KMS-11 (cell line): ENCODE measurements around the gene SPATA21.

Source experiments
- H2AFZ ChIP-seq: fragments of 200-600 bp; sonication (generic); 2 replicates; pipeline ENCODE4 v1.6.1; 2016; ENCODE audit warnings: antibody characterized with exemption, mixed run types, low read depth
- H3K27ac ChIP-seq: fragments of 200-600 bp; sonication (generic); 2 replicates; pipeline ENCODE4 v1.6.1; 2016; ENCODE audit warnings: mild to moderate bottlenecking, mixed run types
- H3K27me3 ChIP-seq: fragments of 200-600 bp; sonication (generic); 2 replicates; pipeline ENCODE4 v1.6.1; 2017; ENCODE audit warnings: mild to moderate bottlenecking, low read depth, mixed run types, moderate library complexity; ENCODE audit not compliant: insufficient read depth
- H3K36me3 ChIP-seq: fragments of 200-600 bp; sonication (generic); 2 replicates; pipeline ENCODE4 v1.6.1; 2017; ENCODE audit warnings: mild to moderate bottlenecking, mixed run types; ENCODE audit not compliant: insufficient read depth
- H3K4me1 ChIP-seq: fragments of 200-600 bp; sonication (generic); 2 replicates; pipeline ENCODE4 v1.6.1; 2016; ENCODE audit warnings: mild to moderate bottlenecking, low read depth, mixed run types; ENCODE audit not compliant: poor library complexity, severe bottlenecking
- H3K4me2 ChIP-seq: fragments of 200-600 bp; sonication (generic); 2 replicates; pipeline ENCODE4 v1.7.0; 2016; ENCODE audit warnings: mild to moderate bottlenecking, mixed run types
- H3K4me3 ChIP-seq: fragments of 200-600 bp; sonication (generic); IDR thresholded peaks from 2 replicates; pipeline ENCODE4 v1.6.1; 2017; ENCODE audit warnings: low read depth, low read length, mixed read lengths; ENCODE audit not compliant: insufficient read depth
- H3K79me2 ChIP-seq: fragments of 200-600 bp; sonication (generic); 2 replicates; pipeline ENCODE4 v1.6.1; 2016; ENCODE audit warnings: low read depth, mixed run types; ENCODE audit not compliant: insufficient read depth
- H3K9ac ChIP-seq: fragments of 200-600 bp; sonication (generic); 2 replicates; pipeline ENCODE4 v1.6.1; 2016; ENCODE audit warnings: mild to moderate bottlenecking, mixed run types
- H4K20me1 ChIP-seq: fragments of 200-600 bp; sonication (generic); 2 replicates; pipeline ENCODE4 v1.6.1; 2016; ENCODE audit warnings: mild to moderate bottlenecking, mixed run types; ENCODE audit not compliant: insufficient read depth
- TF ChIP-seq, protein P1 (sequence below): fragments of 200-600 bp; sonication (generic); conservative IDR thresholded peaks from 2 replicates; pipeline ENCODE4 v1.6.1; 2017; ENCODE audit warnings: low read depth, mild to moderate bottlenecking, antibody characterized with exemption, low read length, moderate library complexity, mixed read lengths

Gene SPATA21

DNA sequence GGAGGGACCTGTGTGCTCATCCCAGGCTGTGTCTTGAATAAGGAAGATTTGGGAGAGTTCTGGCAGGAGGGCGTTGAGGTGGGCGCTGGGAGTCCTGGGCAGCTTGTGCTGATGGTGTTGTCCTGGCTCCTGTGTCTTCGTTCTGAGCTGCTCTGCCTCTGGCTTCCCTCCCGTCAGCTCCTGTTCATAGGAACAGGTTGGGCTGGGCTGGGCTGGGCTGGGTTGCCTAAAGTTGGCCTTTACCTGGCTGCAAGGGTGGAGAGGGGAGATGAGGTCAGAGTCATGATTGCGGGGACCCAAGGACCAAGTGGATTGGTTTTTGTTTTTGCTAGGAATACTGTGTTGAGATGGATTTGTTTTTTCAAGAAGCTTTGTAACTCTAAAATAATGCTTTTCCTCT, 12.4 kb upstream of the SPATA21 start:
- Histone ChIP-seq H3K9ac (no peak overlapping the region), H3K79me2 (peaks cover 13% of the 10 kb centered on the region; the same call in 1 of the 2 replicates), H3K4me1 (peaks cover 16% of the 10 kb centered on the region), H3K36me3 (no peaks in the 10 kb centered on the region), H3K27ac (no peak overlapping the region), H3K27me3 (no peaks in the 10 kb centered on the region), H4K20me1 (no peaks in the 10 kb centered on the region), H2AFZ (no peak overlapping the region), H3K4me2 (no peak overlapping the region), H3K4me3 (no peak overlapping the region)
- TF ChIP-seq, protein P1, sequence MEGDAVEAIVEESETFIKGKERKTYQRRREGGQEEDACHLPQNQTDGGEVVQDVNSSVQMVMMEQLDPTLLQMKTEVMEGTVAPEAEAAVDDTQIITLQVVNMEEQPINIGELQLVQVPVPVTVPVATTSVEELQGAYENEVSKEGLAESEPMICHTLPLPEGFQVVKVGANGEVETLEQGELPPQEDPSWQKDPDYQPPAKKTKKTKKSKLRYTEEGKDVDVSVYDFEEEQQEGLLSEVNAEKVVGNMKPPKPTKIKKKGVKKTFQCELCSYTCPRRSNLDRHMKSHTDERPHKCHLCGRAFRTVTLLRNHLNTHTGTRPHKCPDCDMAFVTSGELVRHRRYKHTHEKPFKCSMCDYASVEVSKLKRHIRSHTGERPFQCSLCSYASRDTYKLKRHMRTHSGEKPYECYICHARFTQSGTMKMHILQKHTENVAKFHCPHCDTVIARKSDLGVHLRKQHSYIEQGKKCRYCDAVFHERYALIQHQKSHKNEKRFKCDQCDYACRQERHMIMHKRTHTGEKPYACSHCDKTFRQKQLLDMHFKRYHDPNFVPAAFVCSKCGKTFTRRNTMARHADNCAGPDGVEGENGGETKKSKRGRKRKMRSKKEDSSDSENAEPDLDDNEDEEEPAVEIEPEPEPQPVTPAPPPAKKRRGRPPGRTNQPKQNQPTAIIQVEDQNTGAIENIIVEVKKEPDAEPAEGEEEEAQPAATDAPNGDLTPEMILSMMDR: no peak

DNA sequence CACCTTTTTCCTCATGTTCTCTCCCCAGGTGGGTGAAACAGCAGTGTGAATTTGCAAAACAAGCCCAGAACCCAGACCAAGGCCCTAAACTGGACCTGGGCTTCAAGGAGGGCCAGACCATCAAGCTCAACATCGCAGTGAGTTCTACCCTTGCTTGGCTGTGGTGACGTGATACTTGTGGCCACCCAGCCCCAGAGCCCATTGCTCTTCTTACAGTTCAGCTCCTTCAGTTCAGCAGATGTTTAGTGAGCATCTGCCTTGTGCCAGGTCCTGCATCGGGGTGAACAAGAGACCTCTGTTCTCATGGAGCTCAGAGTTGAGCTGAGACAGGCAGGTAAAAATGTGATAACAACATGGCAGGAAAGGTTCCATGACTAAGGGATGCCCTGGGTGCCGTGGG, 11.8 kb upstream of the SPATA21 start:
- Histone ChIP-seq H3K9ac (no peak overlapping the region), H2AFZ (no peak overlapping the region), H3K4me2 (no peak overlapping the region), H3K36me3 (no peaks in the 10 kb centered on the region), H3K4me1 (peaks cover 22% of the 10 kb centered on the region), H3K79me2 (peaks cover 16% of the 10 kb centered on the region; the same call in 1 of the 2 replicates), H3K27me3 (no peaks in the 10 kb centered on the region), H4K20me1 (no peaks in the 10 kb centered on the region), H3K4me3 (no peak overlapping the region), H3K27ac (no peak overlapping the region)
- TF ChIP-seq, protein P1: no peak

DNA sequence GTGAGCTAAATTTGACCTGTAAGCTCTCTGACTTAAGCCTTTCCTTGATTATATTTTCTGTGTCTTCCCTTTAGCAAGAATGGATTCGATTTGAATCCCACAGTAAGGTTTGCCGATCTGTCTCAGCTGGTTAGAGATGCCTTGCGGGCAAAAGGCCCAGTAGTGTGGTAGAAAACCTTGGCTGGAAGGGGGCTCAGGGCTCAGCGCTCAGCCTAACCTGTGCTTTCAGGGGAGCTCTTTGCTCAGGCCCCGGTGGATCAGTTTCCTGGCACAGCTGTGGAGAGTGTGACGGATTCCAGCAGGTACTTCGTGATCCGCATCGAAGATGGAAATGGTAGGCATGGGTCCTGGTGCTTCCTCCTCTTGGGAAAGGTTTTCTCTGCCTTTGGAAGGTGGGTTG, 10.4 kb upstream of the SPATA21 start:
- Histone ChIP-seq H3K4me1 (peaks cover 36% of the 10 kb centered on the region), H4K20me1 (no peaks in the 10 kb centered on the region), H3K4me3 (no peak overlapping the region), H3K27me3 (no peaks in the 10 kb centered on the region), H3K27ac (no peak overlapping the region), H3K36me3 (no peaks in the 10 kb centered on the region), H3K79me2 (peaks cover 29% of the 10 kb centered on the region), H3K4me2 (no peak overlapping the region), H3K9ac (no peak overlapping the region), H2AFZ (no peak overlapping the region)
- TF ChIP-seq, protein P1: no peak

DNA sequence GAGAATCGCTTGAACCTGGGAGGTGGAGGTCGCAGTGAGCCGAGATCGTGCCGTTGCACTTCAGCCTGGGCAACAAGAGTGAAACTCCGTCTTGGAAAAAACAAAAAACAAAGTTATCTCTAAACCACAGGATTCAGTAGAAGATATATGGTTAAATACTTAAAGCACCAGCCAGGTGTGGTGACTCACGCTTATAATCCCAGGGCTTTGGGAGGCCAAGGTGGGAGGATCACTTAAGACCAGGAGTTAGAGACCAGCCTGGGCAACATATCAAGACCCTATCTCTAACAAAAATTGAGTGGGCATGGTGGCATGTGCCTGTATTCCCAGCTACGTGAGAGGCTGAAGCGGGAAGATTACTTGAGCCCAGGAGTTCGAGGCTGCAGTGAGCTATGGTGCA, 8.9 kb upstream of the SPATA21 start:
- no peaks in the 10 kb centered on the region for H3K27me3 ChIP-seq
- H3K36me3 ChIP-seq: no peaks in the 10 kb centered on the region
- no peak overlapping the region; the same call in 1 of the 2 replicates for H3K4me2 ChIP-seq
- H4K20me1 ChIP-seq: no peaks in the 10 kb centered on the region
- TF ChIP-seq, protein P1: no peak
- H3K4me3 ChIP-seq: no peak overlapping the region
- peaks cover 50% of the 10 kb centered on the region for H3K4me1 ChIP-seq
- H3K27ac ChIP-seq: no peak overlapping the region
- no peak overlapping the region for H3K9ac ChIP-seq
- peaks cover 44% of the 10 kb centered on the region for H3K79me2 ChIP-seq
- H2AFZ ChIP-seq: no peak overlapping the region
